GM19328 (cell line): ENCODE data around the gene NDFIP1.

Source experiments
- ATAC-seq: cut with Tn5 transposase; IDR thresholded peaks from one replicate; pipeline ENCODE4 v1.9.1; 2021; ENCODE audit warnings: mild to moderate bottlenecking, moderate library complexity; ENCODE audit not compliant: unreplicated experiment

Gene NDFIP1

DNA sequence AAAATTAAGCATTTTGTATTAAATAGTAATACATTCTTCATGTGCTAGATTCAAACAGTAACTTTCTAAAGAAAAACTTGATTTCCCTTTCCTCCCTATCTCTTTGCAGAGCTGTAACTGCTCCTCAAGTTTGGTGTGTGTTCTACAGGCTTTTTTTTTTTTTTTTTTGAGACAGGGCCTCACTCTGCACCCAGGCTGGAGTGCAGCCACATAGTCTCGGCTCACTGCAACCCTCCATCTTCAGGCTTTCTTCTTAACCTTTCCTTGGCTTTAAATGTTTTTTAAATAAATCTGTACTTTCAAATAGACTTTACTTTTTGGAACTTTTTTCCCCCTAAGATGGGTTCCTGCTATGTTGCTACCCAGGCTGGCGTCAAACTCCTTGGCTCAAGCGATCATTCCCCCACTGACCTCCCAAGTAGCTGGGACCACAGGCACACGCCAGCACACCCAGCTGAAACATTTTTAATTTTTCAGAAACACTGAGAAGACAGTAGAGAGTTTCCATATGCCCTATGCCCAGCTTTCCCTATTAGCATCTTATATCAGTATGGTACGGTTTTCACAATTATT, 9.1 kb downstream of the NDFIP1 start:
- no peak for ATAC-seq

DNA sequence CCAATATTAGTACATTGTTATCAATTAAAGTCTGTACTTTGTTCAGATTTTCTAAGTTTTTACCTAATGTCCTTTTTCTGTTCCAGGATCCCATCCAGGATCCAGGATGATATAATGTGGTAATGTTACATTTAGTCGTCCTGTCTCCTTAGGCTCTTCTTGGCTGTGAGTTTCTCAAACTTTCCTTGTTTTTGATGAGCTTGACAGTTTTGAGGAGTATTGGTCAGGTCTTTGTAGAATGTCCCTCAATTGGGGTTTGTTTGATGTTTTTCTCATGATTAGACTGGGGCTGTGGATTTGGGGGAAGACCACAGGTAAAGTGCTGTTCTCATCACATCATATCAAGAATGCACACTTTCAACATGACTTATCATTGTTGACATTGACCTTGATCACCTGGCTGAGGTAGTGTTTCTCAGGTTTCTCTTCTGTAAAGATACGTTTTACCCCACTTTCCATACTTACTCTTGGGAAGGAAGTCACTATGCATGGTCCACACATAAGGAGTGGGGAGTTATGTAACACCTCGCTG, 9.6 kb downstream of the NDFIP1 start:
- no peak for ATAC-seq

DNA sequence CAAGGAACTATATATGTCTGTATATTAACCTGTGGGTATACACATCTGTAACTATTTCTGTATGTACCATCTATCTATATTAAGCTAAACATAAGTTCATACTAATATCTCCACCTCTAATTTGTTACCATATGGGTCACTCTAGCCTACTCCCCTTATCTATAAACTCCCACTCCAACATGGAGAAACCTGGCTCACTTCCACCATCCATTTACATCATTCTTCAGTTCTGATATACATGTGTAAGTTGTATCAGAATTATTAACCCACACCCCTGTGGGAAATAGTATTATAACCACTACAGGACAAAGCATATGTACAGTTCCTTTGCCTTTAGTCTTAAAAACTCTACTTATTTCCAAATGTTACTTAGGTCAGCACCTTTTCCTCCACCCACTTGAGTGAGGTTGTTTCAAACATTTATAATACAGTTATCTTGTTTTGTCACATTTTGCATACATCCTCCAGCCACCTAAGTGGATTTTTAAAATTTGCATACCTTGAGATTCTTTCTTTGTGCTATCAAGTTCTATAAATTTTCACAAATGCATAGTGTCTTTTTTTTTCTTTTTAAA, 10.6 kb downstream of the NDFIP1 start:
- no peak for ATAC-seq

DNA sequence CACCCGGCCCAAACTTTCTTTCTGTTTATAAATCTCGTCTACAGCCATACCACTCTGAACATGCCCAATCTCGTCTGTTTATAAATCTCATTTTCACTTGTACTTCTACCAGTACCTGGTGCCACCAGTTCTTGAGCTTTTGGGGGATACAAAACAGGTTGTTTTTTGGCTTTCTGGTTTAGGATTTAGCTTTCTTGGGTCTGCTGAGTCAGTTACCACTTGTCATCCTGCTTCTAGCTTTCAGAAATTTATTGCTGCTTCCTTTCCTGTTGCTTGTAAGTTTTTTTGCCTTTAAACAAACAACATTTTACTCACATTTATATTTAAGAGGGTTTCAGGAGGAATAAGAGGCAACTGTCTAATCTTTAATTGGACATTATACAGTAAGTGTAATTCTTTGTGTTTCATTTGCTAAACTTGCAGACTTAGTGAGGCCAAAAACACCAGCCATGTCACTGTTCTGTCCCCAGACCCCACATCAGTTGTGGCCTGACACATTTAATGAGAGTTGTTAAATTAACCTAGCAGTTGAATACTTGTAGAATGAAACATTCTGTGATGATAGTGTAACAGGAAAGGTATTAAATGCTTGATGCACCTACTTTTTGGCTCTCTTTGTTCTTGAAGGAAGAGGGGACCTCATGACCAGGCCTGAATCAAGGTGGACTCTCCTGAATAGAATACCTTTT, 11.8 kb downstream of the NDFIP1 start:
- ATAC-seq: no peak

DNA sequence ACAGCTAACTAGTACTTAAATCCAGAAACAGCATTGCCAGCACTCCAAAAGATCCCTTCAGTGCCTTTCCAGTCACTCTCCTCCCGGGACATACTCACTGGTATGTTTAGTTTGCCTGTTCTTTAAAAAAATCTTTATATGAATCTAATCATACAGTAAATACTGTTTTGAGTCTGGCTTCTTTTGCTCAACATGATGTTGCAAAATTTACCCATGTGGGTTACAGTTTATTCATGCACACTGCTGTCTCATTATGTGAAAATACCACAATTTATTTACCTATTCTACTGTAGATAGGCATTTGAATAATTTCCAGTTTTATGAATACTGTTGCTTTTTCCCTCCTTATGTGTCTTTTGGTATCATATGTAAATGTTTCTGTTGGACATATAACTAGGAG, 13.5 kb downstream of the NDFIP1 start:
- ATAC-seq: no peak

DNA sequence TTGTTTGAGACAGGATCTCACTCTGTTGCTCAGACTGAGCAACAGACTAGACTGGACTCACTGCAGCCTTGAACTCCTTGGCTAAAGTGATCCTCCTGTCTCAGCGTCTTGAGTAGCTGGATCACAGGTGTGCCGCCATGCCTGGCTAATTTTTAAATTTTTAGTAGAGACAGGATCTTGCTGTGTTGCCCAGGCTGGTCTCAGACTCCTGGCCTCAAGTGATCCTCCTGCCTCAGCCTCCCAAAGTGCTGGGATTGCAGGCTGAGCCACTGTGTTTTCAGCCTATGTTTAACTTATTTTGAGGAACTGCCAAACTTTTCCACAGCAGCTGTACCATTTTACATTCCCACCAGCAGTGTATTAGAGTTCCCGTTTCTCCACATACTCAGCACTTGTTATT, 16.8 kb downstream of the NDFIP1 start:
- ATAC-seq: no peak

DNA sequence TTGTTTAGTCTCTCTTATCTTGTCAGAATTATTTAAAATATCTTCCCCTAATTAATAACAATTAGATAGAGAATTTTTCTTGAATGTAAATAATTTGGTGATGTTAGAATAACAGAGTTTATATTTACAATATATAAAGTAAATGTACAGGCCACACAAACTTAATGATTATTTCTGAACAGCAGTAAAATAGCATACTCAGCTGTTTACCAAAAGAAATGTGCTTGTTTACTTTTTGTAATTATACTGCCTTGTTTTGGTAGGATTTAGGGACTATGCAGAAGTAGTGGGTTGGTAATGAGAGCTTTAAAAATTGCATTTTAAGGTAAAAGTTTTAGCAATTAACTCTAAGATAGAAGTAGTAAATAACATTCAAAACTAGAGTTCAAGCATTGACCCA, 17.4 kb downstream of the NDFIP1 start:
- no peak for ATAC-seq

DNA sequence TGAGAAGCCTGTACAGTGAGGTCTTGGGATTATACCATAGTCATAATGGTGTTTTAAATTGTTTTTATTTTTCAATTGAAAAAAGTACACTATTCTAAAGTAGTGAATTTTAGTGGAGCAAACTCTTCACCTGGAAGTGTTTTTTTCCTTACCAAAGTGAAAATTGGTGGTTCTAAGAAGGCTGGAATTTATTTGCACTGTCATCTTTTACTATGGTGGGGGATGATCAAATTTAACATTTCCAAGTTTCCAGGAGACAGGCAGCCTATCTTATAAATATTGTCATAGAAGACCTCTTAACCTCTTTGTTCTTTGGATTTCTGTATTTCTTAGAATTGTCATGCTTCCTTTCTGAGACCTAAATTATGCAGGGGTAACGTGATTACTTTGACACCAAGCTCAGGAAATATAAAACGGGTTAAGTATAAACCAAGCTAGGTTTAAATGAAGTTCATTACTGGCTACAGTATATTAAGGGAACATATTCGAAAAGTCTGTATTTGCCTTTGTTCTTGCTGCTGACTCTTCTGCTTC, 20.2 kb downstream of the NDFIP1 start:
- ATAC-seq: no peak

DNA sequence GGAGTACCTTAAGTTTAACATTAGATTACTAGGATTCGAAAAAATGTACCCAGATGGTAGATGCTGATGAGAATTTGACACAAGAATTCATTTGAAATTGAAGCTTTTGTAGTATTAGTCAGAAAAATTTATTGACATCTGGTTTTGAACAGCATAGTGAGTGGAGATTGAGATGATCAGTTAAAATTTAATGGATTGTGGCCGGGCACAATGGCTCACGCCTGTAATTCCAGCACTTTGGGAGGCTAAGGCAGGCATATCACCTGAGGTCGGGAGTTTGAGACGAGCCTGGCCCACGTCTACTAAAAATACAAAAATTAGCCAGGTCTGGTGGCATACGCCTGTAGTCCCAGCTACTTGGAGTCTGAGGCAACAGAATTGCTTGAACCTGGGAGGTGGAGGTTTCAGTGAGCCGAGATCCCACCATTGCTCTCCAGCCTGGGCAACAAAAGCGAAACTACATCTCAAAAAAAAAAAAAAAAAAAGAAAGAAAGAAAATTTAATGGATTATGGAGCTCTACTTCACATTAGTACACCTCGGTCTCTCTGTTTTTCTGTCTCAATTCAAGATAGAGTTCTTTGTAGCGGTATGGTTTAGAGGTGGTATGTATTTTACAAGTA, 21.0 kb downstream of the NDFIP1 start:
- ATAC-seq: no peak

DNA sequence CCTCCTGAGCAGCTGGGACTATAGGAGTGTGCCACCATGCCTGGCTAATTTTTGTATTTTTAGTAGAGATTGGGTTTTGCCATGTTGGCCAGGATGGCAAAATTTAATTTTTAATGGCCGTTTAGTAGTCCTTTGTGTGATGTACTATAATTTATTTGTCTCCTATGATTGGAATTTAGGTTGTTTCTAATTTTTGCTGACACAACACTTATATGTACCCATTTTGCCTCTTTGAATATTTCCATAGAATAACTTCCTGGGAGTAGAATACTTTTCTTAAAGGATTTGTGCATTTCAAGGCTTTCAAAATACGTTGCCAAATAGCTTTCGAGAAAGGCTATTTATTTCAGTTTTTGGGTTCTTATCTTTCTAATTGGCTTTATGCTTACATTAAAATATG, 22.8 kb downstream of the NDFIP1 start:
- no peak for ATAC-seq

DNA sequence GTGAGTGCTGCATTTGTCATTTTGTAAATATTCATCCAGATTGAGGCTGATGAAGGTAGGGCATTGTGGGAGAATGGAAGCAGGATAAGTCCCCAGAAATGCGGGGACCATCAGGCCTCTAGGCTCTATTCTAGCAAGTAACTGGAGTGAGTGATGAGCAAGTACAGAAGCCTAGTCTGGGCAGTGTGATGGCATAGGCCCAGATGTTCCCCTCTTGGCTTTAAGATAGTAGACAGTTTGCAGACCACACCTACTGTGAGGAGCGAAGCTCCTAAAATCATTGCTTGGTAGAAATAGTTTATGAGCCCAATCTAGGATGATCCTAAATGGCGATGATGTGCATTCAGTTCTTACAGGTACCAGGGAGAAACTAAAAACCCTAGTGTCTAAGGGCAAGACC, 24.3 kb downstream of the NDFIP1 start:
- ATAC-seq: no peak

DNA sequence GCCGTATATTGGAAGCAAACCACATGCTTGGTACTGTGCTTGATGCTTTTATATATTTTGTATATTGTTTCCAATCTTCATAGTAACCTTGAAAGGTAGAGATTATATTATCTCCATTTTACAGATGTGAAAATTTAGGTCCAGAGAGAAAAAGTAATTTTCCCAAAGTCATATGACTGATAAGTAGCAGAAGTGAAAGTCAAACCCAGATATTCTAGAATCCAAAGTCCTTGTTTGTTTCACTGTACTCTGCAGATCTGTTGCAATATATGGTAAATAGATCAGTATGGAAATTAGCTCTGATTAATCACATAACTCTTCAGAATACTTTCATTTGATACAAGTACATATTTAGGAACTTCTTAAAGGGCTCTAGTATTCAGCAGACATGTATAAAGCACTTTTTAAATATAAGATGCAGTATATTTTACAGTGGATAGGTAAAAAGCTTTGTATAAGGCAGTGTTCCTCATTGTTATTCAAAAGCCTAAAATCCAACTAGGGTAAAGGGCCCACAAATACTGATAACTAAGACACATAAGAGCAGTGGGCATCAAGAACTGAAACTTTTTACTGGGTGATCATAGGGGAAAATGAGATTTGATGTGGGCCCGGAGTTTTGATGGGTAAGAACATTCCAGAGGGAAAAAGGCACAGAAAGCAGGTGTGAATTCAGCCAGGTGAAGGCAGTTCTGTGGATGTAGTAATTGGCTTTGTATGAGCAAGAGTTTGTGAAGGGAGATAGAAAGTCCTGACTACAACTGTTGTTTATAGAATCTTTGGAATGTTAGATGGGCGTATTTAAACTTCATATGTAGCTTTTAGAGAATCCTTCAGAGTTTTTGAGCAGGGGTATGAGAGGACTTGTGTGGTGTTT, 25.0 kb downstream of the NDFIP1 start:
- no peak for ATAC-seq

DNA sequence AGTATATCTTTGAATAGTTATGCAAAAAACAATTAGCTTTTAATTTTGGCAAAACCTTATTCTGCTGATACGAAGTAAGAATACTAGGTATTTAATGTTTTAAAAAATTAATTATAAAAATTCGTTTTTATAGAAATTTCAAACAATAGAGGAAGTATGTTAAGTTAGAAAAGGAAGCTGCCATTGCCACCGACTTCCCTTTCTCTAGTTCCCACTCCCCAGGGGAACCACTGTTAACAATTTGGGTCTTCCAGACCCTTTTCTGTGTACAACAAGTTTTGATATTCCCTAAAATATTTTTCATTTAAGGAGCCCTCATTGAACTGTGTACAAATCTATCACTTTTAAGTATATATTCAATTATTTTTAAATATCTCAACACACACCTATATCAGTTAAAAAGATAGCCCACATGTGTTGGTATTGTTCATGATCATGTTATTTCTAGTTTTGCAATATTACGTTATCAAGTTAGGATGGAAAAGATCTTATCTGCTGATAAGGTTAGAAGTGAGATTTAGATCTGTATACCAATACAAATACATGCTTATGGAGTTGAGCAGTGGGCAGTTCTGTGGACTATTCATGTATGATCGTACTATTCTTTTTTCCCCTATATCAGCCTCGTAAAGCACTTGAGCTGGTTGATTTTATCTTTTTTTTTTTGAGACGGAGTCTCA, 25.9 kb downstream of the NDFIP1 start:
- ATAC-seq: no peak

DNA sequence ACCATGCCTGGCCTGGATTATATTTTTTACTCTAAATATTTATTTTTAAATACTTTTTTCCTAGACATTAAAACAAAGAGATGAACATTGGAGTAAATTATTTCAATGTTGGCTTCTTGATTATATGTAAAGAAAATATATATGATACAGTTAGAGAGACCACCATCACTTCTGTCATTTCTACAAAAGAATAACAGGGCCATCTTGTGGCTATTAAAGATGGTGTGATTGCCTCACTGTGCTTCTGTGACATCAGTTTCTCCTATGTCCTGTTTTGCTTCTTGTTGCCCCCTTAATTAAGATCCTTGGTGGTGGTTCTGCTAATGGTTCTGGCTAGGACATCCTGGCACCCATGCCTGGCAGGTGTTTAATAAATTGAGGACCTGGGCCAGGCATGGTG, 32.9 kb downstream of the NDFIP1 start:
- ATAC-seq: no peak

DNA sequence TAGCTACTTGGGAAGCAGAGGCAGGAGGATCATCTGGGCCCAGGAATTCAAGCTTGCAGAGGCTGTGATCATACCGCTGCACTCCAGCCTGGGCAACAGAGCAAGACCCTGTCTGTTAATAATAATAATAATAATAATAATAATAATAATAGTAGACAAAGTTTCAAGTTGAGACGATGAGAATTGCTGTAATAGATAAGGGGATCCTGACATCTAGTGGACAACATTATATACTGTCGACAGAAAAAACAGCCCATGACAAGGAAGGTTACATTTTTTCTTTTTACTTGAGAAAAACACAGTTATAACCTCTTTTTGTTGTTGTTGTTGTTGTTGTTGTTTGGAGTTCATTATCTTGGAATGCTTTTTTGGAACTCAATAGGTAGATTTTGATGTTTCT, 35.3 kb downstream of the NDFIP1 start:
- no peak for ATAC-seq

DNA sequence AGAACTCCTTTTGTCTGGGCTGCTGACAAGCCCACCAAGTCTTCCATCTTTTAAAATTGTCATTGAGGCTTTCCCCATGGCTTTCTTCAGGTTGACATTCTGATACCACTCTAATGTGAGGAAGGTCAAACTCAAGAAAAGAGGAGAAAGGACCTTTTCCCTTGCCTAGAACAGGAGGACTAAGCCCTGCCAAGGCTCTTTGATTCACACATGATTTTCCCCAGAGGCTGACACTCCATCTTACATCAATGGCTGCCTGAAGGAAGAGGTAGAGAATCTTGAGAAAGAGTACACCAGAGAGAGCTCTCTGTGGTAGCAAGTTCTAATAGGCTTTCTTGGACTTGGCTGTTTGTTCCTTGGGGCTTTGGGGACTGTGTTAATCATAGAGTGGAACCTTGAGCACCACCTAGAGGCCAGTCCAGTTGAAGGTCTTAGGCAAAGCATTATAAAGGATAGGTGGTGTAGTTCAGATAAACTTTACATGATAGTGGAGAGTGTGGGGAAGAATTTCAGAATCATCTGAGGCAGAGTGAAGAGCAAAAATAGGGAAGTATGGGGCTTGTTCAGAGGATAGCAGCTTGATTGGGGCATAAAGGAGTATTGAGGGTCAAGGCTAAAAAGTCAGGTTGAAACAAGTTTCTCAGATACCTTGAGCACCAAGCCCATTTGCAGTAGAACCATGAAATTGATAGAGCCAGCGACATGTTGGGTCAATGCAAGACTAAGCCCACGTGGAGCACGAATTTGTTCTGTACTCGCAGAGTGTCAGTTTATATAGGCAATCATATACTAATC, 36.7 kb downstream of the NDFIP1 start:
- ATAC-seq: peak; percentile 65

DNA sequence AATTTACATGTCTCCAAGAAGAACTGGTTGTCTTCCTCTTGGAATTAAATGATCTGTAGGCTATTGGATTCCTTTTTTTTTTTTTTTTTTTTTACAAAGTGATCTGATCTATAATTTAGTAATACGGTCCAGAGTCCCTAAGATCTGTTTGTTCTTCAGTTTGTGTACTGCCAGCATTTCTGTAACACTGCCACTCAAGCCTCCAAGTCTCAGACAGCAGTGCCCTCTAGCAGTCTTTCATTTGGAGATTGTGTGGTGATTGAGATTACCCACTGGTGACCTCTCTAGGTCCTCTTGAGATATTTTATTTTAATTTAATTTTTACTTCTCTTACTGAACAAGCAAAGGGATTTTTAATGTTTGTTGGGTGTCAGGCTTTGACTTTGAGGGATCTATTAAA, 40.8 kb downstream of the NDFIP1 start:
- ATAC-seq: no peak

DNA sequence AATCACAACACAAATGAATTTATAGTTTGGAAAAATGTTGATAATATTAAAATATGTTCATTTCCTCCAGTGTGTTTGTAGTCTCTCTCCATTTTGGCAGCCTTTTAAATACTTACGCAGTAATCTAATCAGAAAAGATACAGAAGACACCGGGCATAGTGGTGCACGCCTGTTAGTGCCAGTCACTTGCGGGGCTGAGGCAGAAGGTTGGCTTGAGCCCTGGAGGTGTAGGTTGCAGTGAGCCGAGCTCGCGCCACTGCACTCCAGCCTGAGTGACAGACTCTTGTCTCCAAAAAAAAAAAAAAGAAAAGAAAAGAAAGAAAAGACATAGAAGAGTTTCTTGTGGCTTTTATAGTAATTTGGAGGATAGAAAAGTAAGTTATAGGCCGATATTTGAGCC, 41.9 kb downstream of the NDFIP1 start:
- ATAC-seq: no peak
